Dendritic cell treated with granulocyte-macrophage colony-stimulating factor and Interleukin-4, amounts not matched to agents 40 ng/mL and 50 ng/mL, for 4 days (primary cell): ENCODE data around the gene LRCH1.

Source experiments
- H3K27ac Mint-ChIP-seq: one replicate; pipeline ENCODE4 v1.8.0; 2022; ENCODE audit warnings: mild to moderate bottlenecking, mixed read lengths
- H3K27me3 Mint-ChIP-seq: one replicate; pipeline ENCODE4 v1.8.0; 2022; ENCODE audit warnings: mild to moderate bottlenecking, mixed read lengths
- H3K36me3 Mint-ChIP-seq: one replicate; pipeline ENCODE4 v1.8.0; 2022; ENCODE audit warnings: low read depth, mixed read lengths
- H3K4me1 Mint-ChIP-seq: one replicate; pipeline ENCODE4 v1.8.0; 2022; ENCODE audit warnings: low read depth, mixed read lengths
- H3K4me3 Mint-ChIP-seq: one replicate; pipeline ENCODE4 v1.8.0; 2022; ENCODE audit warnings: mild to moderate bottlenecking, moderate library complexity, mixed read lengths
- H3K9me3 Mint-ChIP-seq: one replicate; pipeline ENCODE4 v1.8.0; 2022; ENCODE audit warnings: mixed read lengths
- intact Hi-C: fragments of 100-400 bp; cut with micrococcal nuclease; formaldehyde crosslinking; loops from one replicate; pipeline ENCODE4 v1.15.0; 2022

The LRCH1 gene

DNA sequence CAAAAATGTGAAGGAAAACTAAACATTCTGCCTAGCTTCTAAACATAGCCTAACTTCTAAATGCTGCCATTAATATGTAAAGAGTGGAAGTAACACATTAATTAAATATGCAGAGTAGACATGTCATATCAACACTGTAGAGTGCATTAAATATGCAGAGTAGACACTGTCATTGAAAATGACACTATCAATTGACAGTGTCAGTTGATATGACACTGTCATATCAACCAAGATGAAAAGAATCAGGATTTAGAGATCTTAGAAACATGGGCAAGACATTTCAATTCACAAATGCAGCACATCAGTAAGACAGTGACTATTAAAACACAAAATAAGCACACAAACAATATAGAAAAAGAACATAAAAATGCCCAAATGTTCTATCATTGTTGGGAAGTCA is 218.7 kb downstream of the LRCH1 start:
- H3K4me1 Mint-ChIP-seq, result no peaks in the 10 kb centered on the region
- H3K4me3 Mint-ChIP-seq, result no peak overlapping the region
- no peaks in the 10 kb centered on the region for H3K27me3 Mint-ChIP-seq
- no peaks in the 10 kb centered on the region for H3K9me3 Mint-ChIP-seq
- intact Hi-C loops, result no loop called here
- H3K36me3 Mint-ChIP-seq, result peaks cover 66% of the 10 kb centered on the region
- H3K27ac Mint-ChIP-seq, result no peak overlapping the region

DNA sequence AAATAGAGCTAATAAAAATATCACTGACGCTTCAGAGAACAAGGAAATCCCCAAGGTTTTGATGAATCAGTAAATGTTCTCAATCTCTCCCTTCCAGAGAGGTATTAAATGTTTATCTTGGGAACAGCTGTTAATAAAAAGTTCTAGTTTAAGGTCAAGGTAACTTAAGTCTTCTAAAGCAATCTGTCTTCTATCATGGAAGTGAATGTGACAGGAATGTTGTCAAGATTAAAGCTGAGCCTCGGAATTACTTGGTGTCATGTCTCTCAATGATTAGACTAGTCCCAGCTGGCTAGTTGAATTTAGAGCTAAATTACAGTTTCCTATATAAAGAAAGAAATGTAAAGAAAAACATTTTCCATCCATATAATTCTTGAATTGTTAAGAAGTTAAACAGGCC is 220.6 kb downstream of the LRCH1 start:
- no peak overlapping the region for H3K4me3 Mint-ChIP-seq

DNA sequence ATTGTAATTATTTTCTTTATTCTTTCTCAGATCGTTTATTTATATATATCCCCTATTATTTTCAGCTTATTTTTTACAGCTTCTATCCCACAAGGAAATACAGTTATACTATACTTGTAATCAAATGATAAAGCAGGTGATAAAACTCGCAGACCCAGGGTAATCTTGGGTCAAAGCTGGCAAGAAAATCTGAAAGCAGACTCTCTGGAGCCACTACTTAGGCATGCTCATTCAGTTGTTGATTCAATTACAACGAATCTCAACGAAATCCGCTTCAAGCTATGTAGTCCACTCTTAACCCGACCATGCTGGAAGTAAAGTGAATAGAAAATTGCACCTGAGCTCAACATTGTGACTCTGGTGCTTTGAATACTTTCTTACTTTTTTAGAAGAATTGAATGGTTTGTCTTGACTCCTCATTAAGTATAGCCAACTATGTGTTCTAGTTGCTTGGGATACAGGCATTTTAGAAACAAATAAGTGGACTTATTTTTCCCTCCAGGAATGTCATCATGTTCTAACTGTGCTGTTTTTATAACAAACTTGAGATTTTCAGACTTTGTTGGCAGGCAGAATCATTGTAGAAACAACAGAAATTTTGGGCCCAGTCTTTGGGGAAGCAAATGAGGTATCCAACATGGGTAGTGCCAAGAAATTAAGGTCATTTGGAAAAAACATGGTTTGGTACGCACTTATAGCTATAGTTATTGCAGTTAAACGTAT is 222.6 kb downstream of the LRCH1 start:
- Mint-ChIP-seq H3K27ac (no peak overlapping the region), H3K27me3 (no peaks in the 10 kb centered on the region), H3K4me1 (no peaks in the 10 kb centered on the region), H3K4me3 (no peak overlapping the region), H3K9me3 (no peaks in the 10 kb centered on the region), H3K36me3 (peaks cover 82% of the 10 kb centered on the region)
- intact Hi-C loops, result no loop called here

More for the DNA sequence above, 220.6 kb downstream of the LRCH1 start:
- Mint-ChIP-seq H3K4me1 (no peaks in the 10 kb centered on the region), H3K27ac (no peak overlapping the region), H3K36me3 (peaks cover 80% of the 10 kb centered on the region), H3K27me3 (no peaks in the 10 kb centered on the region), H3K9me3 (no peaks in the 10 kb centered on the region)
- intact Hi-C loops, result no loop called here

DNA sequence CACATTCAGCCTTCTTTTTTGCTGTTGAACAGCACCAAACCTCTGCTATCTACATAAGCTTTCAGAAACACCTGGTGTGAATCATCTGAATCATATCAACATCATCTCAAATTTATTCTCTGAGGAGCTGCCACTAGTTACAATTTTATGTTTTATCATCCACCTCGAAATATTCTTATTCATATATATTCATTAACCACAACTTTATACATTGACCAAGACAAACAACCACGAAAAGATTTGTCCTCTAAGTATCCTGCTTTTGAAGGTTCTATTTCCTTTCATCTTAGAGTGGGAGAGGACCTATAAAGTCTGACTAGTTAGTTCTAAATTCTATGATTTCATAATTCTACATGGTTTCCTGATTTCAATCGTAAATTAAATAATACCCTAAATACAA is 225.1 kb downstream of the LRCH1 start:
- Mint-ChIP-seq H3K36me3 (peaks cover 74% of the 10 kb centered on the region), H3K27ac (no peak overlapping the region), H3K27me3 (no peaks in the 10 kb centered on the region), H3K4me3 (no peak overlapping the region), H3K4me1 (no peaks in the 10 kb centered on the region), H3K9me3 (no peaks in the 10 kb centered on the region)
- intact Hi-C loops, result no loop called here

DNA sequence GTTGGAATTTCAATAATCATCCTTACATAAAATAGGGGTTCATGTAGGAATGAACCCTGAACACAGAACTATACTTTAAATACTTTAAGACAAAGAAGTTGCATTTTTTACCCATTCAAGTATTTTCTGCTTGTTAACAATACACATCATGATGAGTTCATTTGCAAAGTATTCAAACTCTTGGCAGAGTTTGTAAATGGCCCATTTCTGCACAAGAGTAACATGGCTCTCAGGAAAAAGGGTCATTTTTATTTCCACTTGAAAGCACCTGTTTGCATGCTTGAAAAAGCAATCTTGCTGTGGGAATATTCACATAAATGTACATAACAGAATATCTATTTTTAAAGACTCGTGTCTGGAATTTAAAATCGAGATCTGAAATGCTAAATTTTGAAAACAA is 225.9 kb downstream of the LRCH1 start:
- H3K27me3 Mint-ChIP-seq, result no peaks in the 10 kb centered on the region
- no peaks in the 10 kb centered on the region for H3K4me1 Mint-ChIP-seq
- peaks cover 70% of the 10 kb centered on the region for H3K36me3 Mint-ChIP-seq
- H3K9me3 Mint-ChIP-seq, result no peaks in the 10 kb centered on the region
- intact Hi-C loops, result no loop called here
- no peak overlapping the region for H3K4me3 Mint-ChIP-seq
- H3K27ac Mint-ChIP-seq, result no peak overlapping the region

DNA sequence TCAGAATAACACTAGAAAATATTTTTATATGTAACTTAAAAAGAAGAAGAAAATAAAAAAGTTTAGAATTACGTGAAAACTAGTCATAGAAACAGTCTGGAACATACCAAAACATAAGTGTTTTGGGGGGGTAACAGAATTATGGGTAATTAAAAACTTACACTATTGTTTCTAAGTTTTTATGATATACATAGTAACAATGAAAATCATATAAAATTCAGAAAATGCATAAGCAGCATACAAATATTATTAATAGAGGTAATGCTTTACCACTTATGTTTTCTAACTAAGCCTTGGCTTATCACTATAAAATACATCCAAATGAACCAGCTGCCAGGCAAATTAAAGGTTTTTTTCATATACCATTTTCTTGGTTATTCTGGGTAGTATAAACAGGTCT is 229.1 kb downstream of the LRCH1 start:
- Mint-ChIP-seq H3K27ac (no peak overlapping the region), H3K4me1 (no peaks in the 10 kb centered on the region), H3K36me3 (peaks cover 61% of the 10 kb centered on the region), H3K4me3 (no peak overlapping the region), H3K9me3 (no peaks in the 10 kb centered on the region), H3K27me3 (no peaks in the 10 kb centered on the region)
- intact Hi-C loops, result loop anchor here (2.0 kb wide), 1 partner anchor 47 kb away; no protein-coding TSS in a partner anchor

DNA sequence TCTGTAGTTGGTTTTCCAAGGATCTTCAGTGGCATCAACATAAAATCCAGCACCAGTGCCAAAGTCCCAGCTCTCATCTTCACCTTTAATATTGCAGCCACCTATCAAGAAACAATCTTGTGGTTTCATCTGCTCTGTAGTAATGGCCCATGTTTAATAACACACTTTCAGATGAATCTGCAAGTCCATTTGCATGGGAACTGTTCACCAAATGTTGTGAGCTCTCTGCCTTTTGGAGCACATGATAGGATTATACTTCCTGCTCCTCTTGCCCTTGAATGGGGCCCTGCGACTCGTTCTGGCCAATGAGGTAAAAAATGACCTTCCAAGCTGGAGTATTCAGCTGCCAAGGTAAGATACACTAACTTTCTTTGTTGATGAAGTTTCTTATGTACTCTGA is 229.7 kb downstream of the LRCH1 start:
- peaks cover under 1% of the 10 kb centered on the region for H3K4me1 Mint-ChIP-seq
- no peaks in the 10 kb centered on the region for H3K27me3 Mint-ChIP-seq
- H3K27ac Mint-ChIP-seq, result no peak overlapping the region
- no peaks in the 10 kb centered on the region for H3K9me3 Mint-ChIP-seq
- no peak overlapping the region for H3K4me3 Mint-ChIP-seq
- intact Hi-C loops, result loop anchor here (2.0 kb wide), 1 partner anchor 48 kb away; no protein-coding TSS in a partner anchor
- H3K36me3 Mint-ChIP-seq, result peaks cover 62% of the 10 kb centered on the region

DNA sequence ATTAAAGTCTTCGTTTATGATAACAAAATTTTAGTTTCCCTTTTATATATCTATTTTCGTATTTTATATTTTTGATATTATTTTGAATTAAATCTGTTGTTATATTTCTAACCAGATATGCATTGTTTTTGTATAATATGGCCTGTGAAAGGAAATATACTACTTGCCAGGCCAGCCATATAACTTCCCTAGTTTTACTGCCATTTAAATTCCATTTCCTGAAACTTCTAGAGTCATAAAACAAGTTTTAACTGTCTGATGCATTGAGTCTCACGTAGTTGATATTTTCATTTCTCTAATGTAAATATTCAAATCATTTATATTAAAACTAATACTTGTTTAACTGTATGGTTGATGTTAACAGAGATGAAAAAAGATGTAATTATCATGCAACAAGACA is 230.5 kb downstream of the LRCH1 start:
- Mint-ChIP-seq H3K36me3 (peaks cover 62% of the 10 kb centered on the region), H3K27me3 (no peaks in the 10 kb centered on the region), H3K9me3 (no peaks in the 10 kb centered on the region), H3K4me3 (no peak overlapping the region), H3K4me1 (peaks cover 7% of the 10 kb centered on the region), H3K27ac (no peak overlapping the region)
- intact Hi-C loops, result loop anchor here (2.0 kb wide), 1 partner anchor 49 kb away; no protein-coding TSS in a partner anchor

DNA sequence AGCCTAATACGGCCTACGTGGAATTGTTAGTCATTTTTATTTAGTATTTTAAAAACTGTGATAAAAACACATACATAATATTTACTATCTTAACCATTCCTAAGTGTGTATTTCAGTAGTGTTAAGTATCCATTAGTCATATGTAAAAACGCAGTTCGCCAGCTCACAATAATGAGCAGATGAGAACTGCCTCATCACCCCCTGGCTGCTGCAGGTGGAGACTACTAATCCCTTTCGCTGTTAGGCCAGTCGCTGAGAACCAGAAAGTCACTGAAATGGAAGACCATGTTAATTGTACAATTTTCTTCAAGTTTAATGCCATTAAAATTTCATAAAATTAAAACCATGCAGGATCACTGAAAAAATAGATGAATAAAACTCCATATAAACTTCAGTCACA is 242.4 kb downstream of the LRCH1 start:
- no peak overlapping the region for H3K4me3 Mint-ChIP-seq
- intact Hi-C loops, result no loop called here
- no peaks in the 10 kb centered on the region for H3K9me3 Mint-ChIP-seq
- H3K27ac Mint-ChIP-seq, result no peak overlapping the region
- H3K36me3 Mint-ChIP-seq, result peaks cover 37% of the 10 kb centered on the region
- H3K27me3 Mint-ChIP-seq, result no peaks in the 10 kb centered on the region
- peaks cover 33% of the 10 kb centered on the region for H3K4me1 Mint-ChIP-seq

DNA sequence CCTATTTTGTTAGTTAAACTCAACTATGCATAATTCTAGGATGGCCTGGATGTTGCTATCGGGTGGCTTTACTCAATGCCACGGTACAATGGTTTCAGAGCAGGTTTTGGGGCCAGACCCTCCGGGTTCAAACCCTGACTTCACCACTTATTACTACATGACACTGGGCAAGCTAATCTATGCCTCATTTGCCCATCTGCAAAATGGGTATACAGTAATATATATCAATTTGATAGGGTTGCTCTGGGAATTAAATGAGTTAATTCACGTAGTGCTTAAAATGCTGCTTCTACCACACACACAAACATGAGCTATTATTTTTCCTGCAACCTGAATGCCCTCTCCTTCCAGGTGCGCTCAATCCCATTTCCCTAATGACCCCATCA is 243.2 kb downstream of the LRCH1 start:
- H3K9me3 Mint-ChIP-seq, result no peaks in the 10 kb centered on the region
- peak overlapping the region; percentile 94 for H3K27ac Mint-ChIP-seq
- H3K36me3 Mint-ChIP-seq, result peaks cover 29% of the 10 kb centered on the region
- H3K27me3 Mint-ChIP-seq, result no peaks in the 10 kb centered on the region
- intact Hi-C loops, result loop anchor here (2.0 kb wide), 1 partner anchor 243 kb away; the partner anchor contains the start of gene LRCH1
- H3K4me3 Mint-ChIP-seq, result peak overlapping the region; percentile 96
- H3K4me1 Mint-ChIP-seq, result peaks cover 33% of the 10 kb centered on the region

DNA sequence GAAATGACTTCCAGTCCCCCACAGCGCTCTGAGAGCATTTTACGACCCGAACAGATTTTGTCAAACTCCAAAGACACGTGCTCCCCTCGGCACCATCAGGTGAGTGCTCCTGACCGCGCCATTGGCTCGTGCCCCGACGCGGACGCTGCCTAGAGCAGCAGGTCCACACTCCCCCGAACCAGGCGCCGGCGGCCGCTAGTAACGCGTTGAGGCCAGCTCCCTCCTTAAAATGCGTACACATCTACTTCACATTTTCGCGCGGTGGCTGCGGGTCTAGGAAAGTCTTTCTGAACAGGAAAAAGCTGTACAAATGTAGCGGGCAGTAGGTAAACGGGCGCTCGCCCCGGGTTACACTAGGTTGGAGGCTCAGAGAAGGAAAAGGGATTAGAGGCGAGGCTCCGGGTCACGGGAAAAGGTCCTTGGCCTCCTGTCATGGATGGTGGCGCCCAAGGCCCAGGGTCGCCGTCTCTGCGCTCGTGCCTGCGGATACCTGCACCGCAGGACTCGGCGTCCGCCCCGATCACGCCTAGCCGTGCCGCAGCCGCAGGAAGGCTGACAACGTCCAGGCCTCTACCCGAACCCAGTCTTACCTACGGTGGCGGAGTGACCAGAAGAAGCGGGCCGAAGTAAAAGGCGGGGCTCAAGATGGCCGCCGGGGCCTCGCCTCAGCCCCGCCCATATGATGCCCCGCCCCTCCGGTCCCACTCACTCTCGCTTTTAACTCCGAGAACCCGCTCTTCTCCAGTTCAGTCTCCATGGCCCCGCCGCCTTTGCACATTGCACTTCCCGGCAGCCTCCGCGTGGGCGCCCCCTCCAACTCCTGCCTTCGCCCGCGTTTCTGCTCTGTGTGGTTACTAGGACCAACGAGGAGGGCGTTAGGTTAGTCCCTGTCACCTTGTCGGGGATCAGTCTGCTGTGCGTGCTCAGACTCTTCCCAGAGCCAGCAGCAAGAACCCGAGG is 243.8 kb downstream of the LRCH1 start, which contains the start of gene ESD:
TSS of gene ESD (minus strand) at position 647 of the 960 bp plus-strand sequence. CDS start 5,748 bp downstream, outside the sequence.
- H3K27ac Mint-ChIP-seq, result peak within 1 kb of the TSS; percentile 94
- intact Hi-C loops, result loop anchor here (2.0 kb wide), 1 partner anchor 244 kb away; the partner anchor contains the start of gene LRCH1
- H3K36me3 Mint-ChIP-seq, result peaks cover 29% of the 10 kb centered on the region
- peak within 1 kb of the TSS; percentile 96 for H3K4me3 Mint-ChIP-seq
- H3K27me3 Mint-ChIP-seq, result no peaks in the 10 kb centered on the region
- peaks cover 33% of the 10 kb centered on the region for H3K4me1 Mint-ChIP-seq
- no peaks in the 10 kb centered on the region for H3K9me3 Mint-ChIP-seq

DNA sequence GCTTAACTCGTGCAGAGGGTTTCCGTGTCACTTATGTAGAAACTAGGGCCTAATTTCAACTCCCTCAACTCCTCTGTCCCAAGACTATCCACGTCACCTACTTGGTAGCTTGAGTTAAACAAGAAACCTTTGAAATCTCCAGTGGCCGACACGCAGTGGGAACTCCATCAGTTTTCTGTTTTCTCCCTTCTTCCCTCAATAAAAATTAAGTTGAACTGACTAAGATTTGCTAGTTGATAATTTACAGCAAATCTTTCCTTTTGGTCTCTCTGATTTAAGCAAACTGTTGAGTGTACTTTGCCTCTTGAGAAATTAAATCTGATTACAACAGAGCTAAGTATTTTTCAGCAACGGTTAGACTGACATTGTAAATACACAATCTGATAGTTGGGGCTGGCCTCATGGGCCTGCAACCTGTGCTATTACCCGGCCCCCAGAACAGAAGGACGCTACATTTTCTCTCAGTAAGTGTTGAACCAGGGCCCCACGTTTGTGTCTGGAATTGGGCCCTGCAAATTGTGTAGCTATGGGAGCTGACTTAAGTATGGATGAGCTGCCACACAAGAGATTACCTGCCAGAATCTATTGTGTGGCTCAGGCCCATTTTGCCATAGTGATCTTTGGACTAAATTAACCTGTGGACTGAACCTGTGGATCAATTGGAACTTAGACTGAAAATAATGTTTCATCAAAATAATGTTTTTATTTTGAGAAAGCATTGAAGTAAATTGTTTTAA is 244.7 kb downstream of the LRCH1 start:
- Mint-ChIP-seq H3K27ac (peak overlapping the region; percentile 94), H3K9me3 (no peaks in the 10 kb centered on the region), H3K27me3 (no peaks in the 10 kb centered on the region), H3K36me3 (peaks cover 29% of the 10 kb centered on the region), H3K4me1 (peaks cover 33% of the 10 kb centered on the region), H3K4me3 (peak overlapping the region; percentile 96)
- intact Hi-C loops, result loop anchor here (2.0 kb wide), 1 partner anchor 245 kb away; the partner anchor contains the start of gene LRCH1

DNA sequence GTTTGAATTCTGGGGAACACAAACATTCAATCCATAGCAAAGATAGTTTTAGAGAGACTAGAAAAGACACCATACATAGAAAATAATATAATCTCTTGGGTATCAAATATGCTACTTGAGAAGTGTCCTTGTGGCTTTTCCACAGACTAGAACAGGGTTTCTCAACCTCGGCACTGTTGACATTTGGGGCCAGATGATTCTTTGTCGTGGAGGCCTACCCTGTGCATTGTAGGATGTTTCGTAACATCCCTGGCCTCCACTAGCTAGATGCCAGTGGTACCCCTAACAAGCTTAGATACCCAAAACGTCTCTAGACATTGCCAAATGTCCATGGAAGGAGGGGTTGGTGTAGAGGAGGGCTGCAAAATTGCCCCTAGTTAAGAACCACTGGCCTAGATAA is 246.2 kb downstream of the LRCH1 start:
- H3K27me3 Mint-ChIP-seq, result no peaks in the 10 kb centered on the region
- H3K4me1 Mint-ChIP-seq, result peaks cover 25% of the 10 kb centered on the region
- H3K4me3 Mint-ChIP-seq, result no peak overlapping the region
- no peak overlapping the region for H3K27ac Mint-ChIP-seq
- intact Hi-C loops, result no loop called here
- peaks cover 22% of the 10 kb centered on the region for H3K36me3 Mint-ChIP-seq
- peaks cover 7% of the 10 kb centered on the region for H3K9me3 Mint-ChIP-seq
